ENCODE results near the gene CD69.
"Not testable (repeated sequence)": the region's sequence is repeated elsewhere in the genome, so short reads cannot be mapped to it uniquely, and the experiment has no call there.

GRCh38 chr12:9738905-9739304 is 21.8 kb downstream of the CD69 start:
- TF ChIP-seq CTCF, POLR2A (IDR thresholded peaks at IDR 0.05): not testable (repeated sequence)

Data from thyroid gland (tissue), 4 donors.